ENCODE measurements around the gene LMX1A.

DNA sequence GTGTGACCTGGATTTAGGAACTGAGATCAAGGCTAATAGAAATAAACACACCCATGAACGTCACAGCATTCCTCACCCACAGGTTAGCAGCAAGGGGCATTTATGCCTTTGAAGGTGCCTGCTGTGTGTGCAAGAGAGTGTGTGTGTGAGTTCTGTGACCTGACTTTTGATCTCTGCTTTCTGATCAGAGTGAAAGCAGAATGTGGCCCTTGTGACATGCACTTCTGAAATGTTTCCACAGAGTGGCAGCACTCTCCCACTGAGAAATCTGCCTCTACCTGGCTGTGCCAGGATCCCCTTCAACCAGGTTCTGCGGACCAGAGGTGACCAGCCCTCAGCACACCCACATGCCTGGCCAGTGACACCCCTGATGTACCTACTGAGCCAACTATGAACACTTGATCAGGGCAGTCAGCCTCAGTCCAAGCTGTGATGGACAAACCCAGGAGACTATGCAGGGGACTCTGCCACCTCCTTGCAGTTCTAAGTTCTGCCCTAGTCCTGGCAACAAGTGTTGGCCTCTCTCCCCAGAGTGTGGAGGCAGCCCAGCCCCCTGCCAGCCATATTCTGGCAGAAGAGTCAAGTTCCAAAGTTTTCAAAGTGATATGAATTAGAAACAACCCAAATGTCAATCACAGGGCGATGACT lies 47.4 kb upstream of the LMX1A start:
- TF ChIP-seq SUZ12 (IDR thresholded peaks at IDR 0.05; ENCODE audit: extremely low read depth, insufficient read depth, insufficient read length): no peak
- no peak for TF ChIP-seq ZNF274 (IDR thresholded peaks at IDR 0.05; ENCODE audit: low read depth, low read length)
- no peak for TF ChIP-seq YY1 (IDR thresholded peaks at IDR 0.05; ENCODE audit: insufficient read depth, insufficient read length)
